PC-3 (cell line): ENCODE measurements around the gene YJU2.

Experiments used
- EZH2phosphoT487 ChIP-seq: fragments of 300-600 bp; sonication (generic); IDR thresholded peaks from 2 replicates; pipeline ENCODE4 v1.6.1; 2018; ENCODE audit warnings: mild to moderate bottlenecking, antibody characterized with exemption, low read length, borderline replicate concordance
- TF ChIP-seq, protein P1 (sequence below): fragments of 300-600 bp; sonication (generic); conservative IDR thresholded peaks from 2 replicates; pipeline ENCODE4 v1.5.1; 2017; ENCODE audit warnings: antibody characterized with exemption, low read depth, mild to moderate bottlenecking, low read length

DNA sequence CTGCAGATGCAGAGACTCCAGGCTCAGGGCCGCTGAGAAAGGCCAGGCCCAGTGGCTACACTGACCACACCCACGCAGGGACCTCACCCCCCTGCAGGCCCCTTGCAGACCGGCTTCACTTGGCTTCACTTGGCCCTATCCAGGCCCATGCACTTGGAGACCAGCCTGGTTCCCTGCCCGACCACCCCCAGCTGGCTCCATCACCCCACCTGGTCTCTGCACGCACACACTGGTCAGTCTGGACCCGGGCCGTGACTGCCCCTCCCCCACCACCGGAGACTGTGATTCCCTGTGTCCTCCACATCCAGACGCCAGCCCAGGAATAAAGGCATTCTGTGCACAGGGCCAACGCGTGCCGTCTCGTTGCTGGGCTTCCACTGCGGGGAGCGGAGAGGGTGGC, 22.4 kb upstream of the YJU2 start:
- TF ChIP-seq, protein P1, sequence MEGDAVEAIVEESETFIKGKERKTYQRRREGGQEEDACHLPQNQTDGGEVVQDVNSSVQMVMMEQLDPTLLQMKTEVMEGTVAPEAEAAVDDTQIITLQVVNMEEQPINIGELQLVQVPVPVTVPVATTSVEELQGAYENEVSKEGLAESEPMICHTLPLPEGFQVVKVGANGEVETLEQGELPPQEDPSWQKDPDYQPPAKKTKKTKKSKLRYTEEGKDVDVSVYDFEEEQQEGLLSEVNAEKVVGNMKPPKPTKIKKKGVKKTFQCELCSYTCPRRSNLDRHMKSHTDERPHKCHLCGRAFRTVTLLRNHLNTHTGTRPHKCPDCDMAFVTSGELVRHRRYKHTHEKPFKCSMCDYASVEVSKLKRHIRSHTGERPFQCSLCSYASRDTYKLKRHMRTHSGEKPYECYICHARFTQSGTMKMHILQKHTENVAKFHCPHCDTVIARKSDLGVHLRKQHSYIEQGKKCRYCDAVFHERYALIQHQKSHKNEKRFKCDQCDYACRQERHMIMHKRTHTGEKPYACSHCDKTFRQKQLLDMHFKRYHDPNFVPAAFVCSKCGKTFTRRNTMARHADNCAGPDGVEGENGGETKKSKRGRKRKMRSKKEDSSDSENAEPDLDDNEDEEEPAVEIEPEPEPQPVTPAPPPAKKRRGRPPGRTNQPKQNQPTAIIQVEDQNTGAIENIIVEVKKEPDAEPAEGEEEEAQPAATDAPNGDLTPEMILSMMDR, result no peak
- no peak for TF ChIP-seq EZH2phosphoT487
